Activated B cell treated with CpG ODN at 0.5 μM for 24 hours (primary cell): ENCODE measurements around the gene COL17A1. TPM values are rescaled to one million over a fixed set of nuclear protein-coding genes. Genes with fewer than 3 reads are reported as not detected.

Source experiments
- ATAC-seq: fragments of 200-7000 bp; cut with Tn5 transposase; one replicate; pipeline ENCODE4 v1.10.0; 2021; ENCODE audit warnings: low read depth, mild to moderate bottlenecking, moderate library complexity
- CTCF ChIA-PET: fragments of 350-600 bp; sonication (Branson Sonifier 250); formaldehyde crosslinking; loops from one replicate; lab custom pipeline; 2021; ENCODE audit warnings: antibody characterized with exemption; lab: Charles Lee
- POLR2A ChIA-PET: fragments of 350-600 bp; sonication (Branson Sonifier 250); formaldehyde crosslinking; loops from one replicate; lab custom pipeline; 2021; ENCODE audit warnings: antibody characterized with exemption; lab: Charles Lee
- DNase-seq: peaks from one replicate; pipeline ENCODE4 v3.0.0; 2022
- H3K27ac Mint-ChIP-seq: one replicate; pipeline ENCODE4 v1.8.0; 2020; ENCODE audit warnings: mixed read lengths
- H3K27me3 Mint-ChIP-seq: one replicate; pipeline ENCODE4 v1.8.0; 2021; ENCODE audit warnings: mixed read lengths
- H3K36me3 Mint-ChIP-seq: one replicate; pipeline ENCODE4 v1.8.0; 2021; ENCODE audit warnings: low read depth, mixed read lengths
- H3K4me1 Mint-ChIP-seq: one replicate; pipeline ENCODE4 v1.8.0; 2021; ENCODE audit warnings: mixed read lengths
- H3K4me3 Mint-ChIP-seq: one replicate; pipeline ENCODE4 v1.8.0; 2020; ENCODE audit warnings: mild to moderate bottlenecking, mixed read lengths
- H3K9me3 Mint-ChIP-seq: one replicate; pipeline ENCODE4 v1.8.0; 2020; ENCODE audit warnings: mixed read lengths
- CTCF ChIP-seq: fragments of 200-600 bp; IDR thresholded peaks from one replicate; pipeline ENCODE4 v1.8.0; 2022; ENCODE audit warnings: antibody characterized with exemption, mild to moderate bottlenecking
- intact Hi-C: fragments of 100-400 bp; cut with micrococcal nuclease; formaldehyde crosslinking; loops from one replicate; pipeline ENCODE4 v1.15.1; 2024
- total RNA-seq: library from RNA; stranded (reverse); gene quantifications from 2 replicates; pipeline ENCODE4 v1.2.3, GENCODE V29; 2022

The COL17A1 gene
- total RNA-seq, 1 donor from 2014 or later: not detected

GRCh38 chr10:104038958-104039752 is 46.5 kb downstream of the COL17A1 start:
- ATAC-seq (no peak), DNase-seq (no peak)
- intact Hi-C loops: no loop called here
- H3K9me3 Mint-ChIP-seq: no peaks in the 10 kb centered on the region
- no peaks in the 10 kb centered on the region for H3K36me3 Mint-ChIP-seq
- TF ChIP-seq CTCF: no peak
- POLR2A ChIA-PET: interaction anchor here (0.7 kb wide), 1 partner anchor 63 kb away, joined by 5 read pairs; no protein-coding TSS in a partner anchor
- CTCF ChIA-PET: no interaction called here
- no peak overlapping the region for H3K27ac Mint-ChIP-seq
- no peak overlapping the region for H3K4me3 Mint-ChIP-seq
- no peaks in the 10 kb centered on the region for H3K4me1 Mint-ChIP-seq
- no peaks in the 10 kb centered on the region for H3K27me3 Mint-ChIP-seq

- H3K4me3 Mint-ChIP-seq: no peak overlapping the region
- no peak for TF ChIP-seq CTCF
- DNase-seq (no peak), ATAC-seq (no peak)
- H3K27ac Mint-ChIP-seq: no peak overlapping the region
- H3K36me3 Mint-ChIP-seq: no peaks in the 10 kb centered on the region
- intact Hi-C loops: no loop called here
- ChIA-PET POLR2A (no interaction called here), CTCF (no interaction called here)
- H3K9me3 Mint-ChIP-seq: no peaks in the 10 kb centered on the region
- H3K27me3 Mint-ChIP-seq: no peaks in the 10 kb centered on the region
- no peaks in the 10 kb centered on the region for H3K4me1 Mint-ChIP-seq
These were observed 47.1 kb downstream of the COL17A1 start for GRCh38 chr10:104038537-104038936.

GRCh38 chr10:104037261-104037951 is 48.3 kb downstream of the COL17A1 start:
- ATAC-seq (no peak), DNase-seq (no peak)
- Mint-ChIP-seq H3K4me1 (no peaks in the 10 kb centered on the region), H3K4me3 (no peak overlapping the region), H3K9me3 (no peaks in the 10 kb centered on the region), H3K27ac (no peak overlapping the region), H3K36me3 (peaks cover 2% of the 10 kb centered on the region), H3K27me3 (no peaks in the 10 kb centered on the region)
- CTCF ChIA-PET: no interaction called here
- intact Hi-C loops: no loop called here
- POLR2A ChIA-PET: no interaction called here
- no peak for TF ChIP-seq CTCF

GRCh38 chr10:104036518-104037260 is 49.0 kb downstream of the COL17A1 start:
- H3K27ac Mint-ChIP-seq: no peak overlapping the region
- no peak for DNase-seq
- intact Hi-C loops: no loop called here
- peaks cover 4% of the 10 kb centered on the region for H3K36me3 Mint-ChIP-seq
- no peaks in the 10 kb centered on the region for H3K4me1 Mint-ChIP-seq
- TF ChIP-seq CTCF: no peak
- ChIA-PET CTCF (no interaction called here), POLR2A (no interaction called here)
- no peak overlapping the region for H3K4me3 Mint-ChIP-seq
- no peak for ATAC-seq
- no peaks in the 10 kb centered on the region for H3K9me3 Mint-ChIP-seq
- H3K27me3 Mint-ChIP-seq: no peaks in the 10 kb centered on the region

GRCh38 chr10:104036069-104036384 is 49.7 kb downstream of the COL17A1 start:
- ATAC-seq: no peak
- CTCF ChIA-PET: no interaction called here
- TF ChIP-seq CTCF: no peak
- intact Hi-C loops: no loop called here
- no peaks in the 10 kb centered on the region for H3K27me3 Mint-ChIP-seq
- no peak overlapping the region for H3K4me3 Mint-ChIP-seq
- H3K4me1 Mint-ChIP-seq: no peaks in the 10 kb centered on the region
- DNase-seq: no peak
- no peaks in the 10 kb centered on the region for H3K9me3 Mint-ChIP-seq
- H3K36me3 Mint-ChIP-seq: peaks cover 7% of the 10 kb centered on the region
- H3K27ac Mint-ChIP-seq: no peak overlapping the region
- POLR2A ChIA-PET: no interaction called here
